Trophoblast cell (in vitro differentiated cells and primary cell): Measurements from ENCODE around the gene PCSK6.
A peak's percentile ranks its signal among the peaks of the same experiment; 100 is the strongest.

Experiments
- DNase-seq, 2 donors: peaks; one replicate each; pipeline ENCODE4 v3.0.0-alpha.2; 2016
- H2AFZ ChIP-seq: 2 replicates; pipeline ENCODE4 v1.6.1; 2013; ENCODE audit warnings: low read length, moderate library complexity, mild to moderate bottlenecking; ENCODE audit not compliant: insufficient read depth, poor library complexity
- H2AK5ac ChIP-seq: 2 replicates; pipeline ENCODE4 v1.6.1; 2013; ENCODE audit warnings: mild to moderate bottlenecking, low read length
- H2BK120ac ChIP-seq: 2 replicates; pipeline ENCODE4 v1.6.1; 2013; ENCODE audit warnings: low read length, mild to moderate bottlenecking, moderate library complexity; ENCODE audit not compliant: insufficient read depth, poor library complexity
- H2BK12ac ChIP-seq: 2 replicates; pipeline ENCODE4 v1.6.1; 2013; ENCODE audit warnings: mild to moderate bottlenecking, low read length, moderate library complexity
- H2BK5ac ChIP-seq: 2 replicates; pipeline ENCODE4 v1.6.1; 2013; ENCODE audit warnings: low read length, low read depth, moderate library complexity, mild to moderate bottlenecking; ENCODE audit not compliant: poor library complexity
- H3K14ac ChIP-seq: 2 replicates; pipeline ENCODE4 v1.6.1; 2013; ENCODE audit warnings: mild to moderate bottlenecking, low read length
- H3K18ac ChIP-seq: 2 replicates; pipeline ENCODE4 v1.6.1; 2013; ENCODE audit warnings: mild to moderate bottlenecking, low read length
- H3K23ac ChIP-seq: 2 replicates; pipeline ENCODE4 v1.6.1; 2013; ENCODE audit warnings: low read length
- H3K27ac ChIP-seq: 2 replicates; pipeline ENCODE4 v1.5.1; 2013; ENCODE audit warnings: low read depth, mild to moderate bottlenecking, inconsistent platforms, low read length, moderate library complexity
- H3K27me3 ChIP-seq: 2 replicates; pipeline ENCODE4 v1.6.1; 2013; ENCODE audit warnings: inconsistent platforms, mild to moderate bottlenecking, low read length, moderate library complexity; ENCODE audit not compliant: insufficient read depth
- H3K36me3 ChIP-seq, 2 experiments: 1 replicate in 1 of 2; 2 replicates in 1 of 2; pipeline ENCODE4 v1.6.1; 2013; ENCODE audit warnings: low read length in 2 of 2, mild to moderate bottlenecking in 2 of 2, moderate library complexity in 1 of 2; ENCODE audit not compliant: insufficient read depth in 2 of 2, control insufficient read depth in 1 of 2
- H3K4ac ChIP-seq: 2 replicates; pipeline ENCODE4 v1.6.1; 2013; ENCODE audit warnings: low read depth, mild to moderate bottlenecking, low read length, moderate library complexity
- H3K4me1 ChIP-seq, 2 experiments: 1 replicate in 1 of 2; 2 replicates in 1 of 2; pipeline ENCODE4 v1.6.1; 2013; ENCODE audit warnings: low read length in 2 of 2, mild to moderate bottlenecking in 2 of 2, moderate library complexity in 1 of 2; ENCODE audit not compliant: insufficient read depth in 2 of 2, control insufficient read depth in 1 of 2
- H3K4me2 ChIP-seq: 2 replicates; pipeline ENCODE4 v1.6.1; 2013; ENCODE audit warnings: inconsistent platforms, mild to moderate bottlenecking, low read length, moderate library complexity
- H3K4me3 ChIP-seq: 2 replicates; pipeline ENCODE4 v1.5.1; 2013; ENCODE audit warnings: mild to moderate bottlenecking, low read depth, low read length, inconsistent platforms
- H3K79me1 ChIP-seq: one replicate; pipeline ENCODE4 v1.6.1; 2013; ENCODE audit warnings: low read length
- H3K79me2 ChIP-seq: 2 replicates; pipeline ENCODE4 v1.6.1; 2013; ENCODE audit warnings: low read length, mild to moderate bottlenecking; ENCODE audit not compliant: control insufficient read depth, insufficient read depth, poor library complexity
- H3K9ac ChIP-seq: 2 replicates; pipeline ENCODE4 v1.6.1; 2013; ENCODE audit warnings: mild to moderate bottlenecking, low read length
- H3K9me3 ChIP-seq: 2 replicates; pipeline ENCODE4 v1.6.1; 2013; ENCODE audit warnings: low read depth, mild to moderate bottlenecking, control low read depth, inconsistent platforms, low read length; ENCODE audit not compliant: insufficient read depth
- H4K12ac ChIP-seq: 2 replicates; pipeline ENCODE4 v1.6.1; 2013; ENCODE audit warnings: low read depth, mild to moderate bottlenecking, low read length, moderate library complexity
- H4K8ac ChIP-seq: 2 replicates; pipeline ENCODE4 v1.6.1; 2013; ENCODE audit warnings: low read depth, mild to moderate bottlenecking, low read length, moderate library complexity
- H4K91ac ChIP-seq: one replicate; pipeline ENCODE4 v1.6.1; 2013; ENCODE audit warnings: low read depth, mild to moderate bottlenecking, low read length, moderate library complexity
- WGBS: extraction: QIAGEN DNeasy Blood & Tissue Kit; methylation state at CpG from one replicate; pipeline ENCODE4 v1.1.7; 2013; ENCODE audit warnings: missing lambda C conversion rate; ENCODE audit not compliant: insufficient read length, insufficient coverage; ENCODE audit errors: extremely low coverage; 5-methylcytosine and 5-hydroxymethylcytosine counted together

The PCSK6 gene

GRCh38 chr15:101280007-101280406 is 209.5 kb downstream of the PCSK6 start:
- no peak overlapping the region for H2AK5ac ChIP-seq
- peaks cover 6% of the 10 kb centered on the region for H3K79me1 ChIP-seq
- no peak overlapping the region for H2BK120ac ChIP-seq
- no peaks in the 10 kb centered on the region for H3K27me3 ChIP-seq
- no peak overlapping the region for H3K4ac ChIP-seq
- no peak overlapping the region for H3K27ac ChIP-seq
- no peak overlapping the region for H3K4me3 ChIP-seq
- no peak overlapping the region for H2BK12ac ChIP-seq
- H3K9me3 ChIP-seq: no peaks in the 10 kb centered on the region
- H4K12ac ChIP-seq: no peak overlapping the region
- no peak overlapping the region for H4K91ac ChIP-seq
- H3K4me1 ChIP-seq: peaks cover 4% of the 10 kb centered on the region in 2 experiments
- no peak overlapping the region for H3K9ac ChIP-seq
- no peak overlapping the region for H3K23ac ChIP-seq
- peaks cover 16 to 41% of the 10 kb centered on the region in 2 experiments for H3K36me3 ChIP-seq
- no CpG with 5 or more reads among the region's 2 CpGs for WGBS
- no peak overlapping the region for H2AFZ ChIP-seq
- H3K18ac ChIP-seq: no peak overlapping the region
- no peak overlapping the region for H4K8ac ChIP-seq
- peaks cover 5% of the 10 kb centered on the region for H3K79me2 ChIP-seq
- H2BK5ac ChIP-seq: no peak overlapping the region
- H3K14ac ChIP-seq: no peak overlapping the region
- no peak overlapping the region for H3K4me2 ChIP-seq
- DNase-seq: no peak

- peak overlapping the region; percentile 63 for H4K12ac ChIP-seq
- peaks cover 6% of the 10 kb centered on the region for H3K79me1 ChIP-seq
- no peak overlapping the region for H3K9ac ChIP-seq
- H4K91ac ChIP-seq: peak overlapping the region; percentile 23
- no peak overlapping the region for H2BK120ac ChIP-seq
- H3K4me2 ChIP-seq: peak overlapping the region; percentile 76
- no peaks in the 10 kb centered on the region for H3K9me3 ChIP-seq
- H3K36me3 ChIP-seq: peaks cover 20 to 42% of the 10 kb centered on the region in 2 experiments
- H3K27ac ChIP-seq: no peak overlapping the region
- peaks cover 4% of the 10 kb centered on the region in 2 experiments for H3K4me1 ChIP-seq
- H2BK5ac ChIP-seq: no peak overlapping the region
- no peaks in the 10 kb centered on the region for H3K27me3 ChIP-seq
- DNase-seq: peak in 1 of 2 donors; percentile 37
- H3K4me3 ChIP-seq: peak overlapping the region; percentile 70
- H3K79me2 ChIP-seq: peaks cover 5% of the 10 kb centered on the region
- no peak overlapping the region for H2AK5ac ChIP-seq
- H3K23ac ChIP-seq: no peak overlapping the region
- no CpG with 5 or more reads among the region's 12 CpGs for WGBS
- H4K8ac ChIP-seq: peak overlapping the region; percentile 81
- no peak overlapping the region for H3K18ac ChIP-seq
- no peak overlapping the region for H3K14ac ChIP-seq
- peak overlapping the region; percentile 24 for H3K4ac ChIP-seq
- no peak overlapping the region for H2BK12ac ChIP-seq
- H2AFZ ChIP-seq: peak overlapping the region; percentile 81
Observed at GRCh38 chr15:101277943-101278564, 211.5 kb downstream of the PCSK6 start.

GRCh38 chr15:101277038-101277822 is 212.3 kb downstream of the PCSK6 start, which contains the start of gene SELENOS:
SELENOS (minus strand) TSS chr15:101277485; CDS start chr15:101277417, 68 bp downstream.
- peak; percentile 91 to 97 for DNase-seq
- WGBS: no CpG with 5 or more reads among the region's 91 CpGs
- Histone ChIP-seq H2AK5ac (no peak within 1 kb of the TSS), H4K91ac (peak within 1 kb of the TSS; percentile 52), H2BK5ac (peak within 1 kb of the TSS; percentile 23), H3K9me3 (no peaks in the 10 kb centered on the region), H3K9ac (peak within 1 kb of the TSS; percentile 87), H4K8ac (peak within 1 kb of the TSS; percentile 81), H4K12ac (peak within 1 kb of the TSS; percentile 63), H3K27me3 (no peaks in the 10 kb centered on the region), H3K4me1 (peaks cover 4% of the 10 kb centered on the region in 2 experiments), H2AFZ (peak within 1 kb of the TSS; percentile 81), H3K4me2 (peak within 1 kb of the TSS; percentile 83), H3K79me2 (peaks cover 5% of the 10 kb centered on the region), H3K4me3 (peak within 1 kb of the TSS; percentile 85), H3K23ac (no peak within 1 kb of the TSS), H3K36me3 (peaks cover 20 to 41% of the 10 kb centered on the region in 2 experiments), H3K79me1 (peaks cover 6% of the 10 kb centered on the region), H3K14ac (peak within 1 kb of the TSS; percentile 52), H2BK120ac (peak within 1 kb of the TSS; percentile 44), H3K27ac (peak within 1 kb of the TSS; percentile 30), H2BK12ac (no peak within 1 kb of the TSS), H3K18ac (peak within 1 kb of the TSS; percentile 20), H3K4ac (peak within 1 kb of the TSS; percentile 32)

- Histone ChIP-seq H3K79me2 (peaks cover 5% of the 10 kb centered on the region), H3K9me3 (no peaks in the 10 kb centered on the region), H2BK5ac (peak overlapping the region; percentile 23), H3K23ac (no peak overlapping the region), H3K79me1 (peaks cover 6% of the 10 kb centered on the region), H3K4me1 (peaks cover 4% of the 10 kb centered on the region in 2 experiments), H3K27ac (no peak overlapping the region), H3K4ac (peak overlapping the region; percentile 32), H3K9ac (peak overlapping the region; percentile 87), H3K4me3 (peak overlapping the region; percentile 85), H3K27me3 (no peaks in the 10 kb centered on the region), H2BK120ac (peak overlapping the region; percentile 44), H3K4me2 (peak overlapping the region; percentile 83), H2BK12ac (no peak overlapping the region), H4K91ac (peak overlapping the region; percentile 52), H3K14ac (peak overlapping the region; percentile 52), H2AFZ (peak overlapping the region; percentile 39), H2AK5ac (no peak overlapping the region), H3K36me3 (peaks cover 20 to 40% of the 10 kb centered on the region in 2 experiments), H4K12ac (peak overlapping the region; percentile 13), H4K8ac (peak overlapping the region; percentile 63), H3K18ac (peak overlapping the region; percentile 20)
- peak in 1 of 2 donors; percentile 59 for DNase-seq
- WGBS: no CpG with 5 or more reads among the region's 14 CpGs
Observed at GRCh38 chr15:101276501-101277037, 212.9 kb downstream of the PCSK6 start.
